Suprapubic skin (tissue), 3 donors: ENCODE data around the gene ARHGEF1.

Experiments
- CTCF ChIP-seq, 2 donors: fragments of 200-600 bp in 1 of 2; fragments of 450-650 bp in 1 of 2; sonication (generic) in 1 of 2; IDR thresholded peaks; one replicate each; pipeline ENCODE4 v1.5.1; 2016 to 2019; ENCODE audit warnings: antibody characterized with exemption in 2 of 2, mild to moderate bottlenecking in 1 of 2, moderate library complexity in 1 of 2
- POLR2AphosphoS5 ChIP-seq, 3 donors: sonication (generic); formaldehyde crosslinking; IDR thresholded peaks; one replicate each; pipeline ENCODE4 v1.6.1; 2017; ENCODE audit warnings: antibody characterized with exemption in 3 of 3

- TF ChIP-seq POLR2AphosphoS5 (IDR thresholded peaks at IDR 0.05) (no peak), CTCF (IDR thresholded peaks at IDR 0.05) (no peak)
Measured at GRCh38 chr19:41917676-41918075, 34.7 kb downstream of the ARHGEF1 start.
